Stimulated activated CD8-positive, alpha-beta memory T cell treated with anti-CD3 and anti-CD28 coated beads, Interleukin-4, amount 100 ng/mL, for 1 hour (primary cell): ENCODE measurements around the gene GZMM.
A peak's percentile ranks its signal among the peaks of the same experiment; 100 is the strongest.

Experiments used
- DNase-seq, 2 donors: peaks; one replicate each; pipeline ENCODE4 v3.0.0-alpha.2; 2020; ENCODE audit warnings: low read depth in 2 of 2, low spot score in 1 of 2

GZMM gene

DNA sequence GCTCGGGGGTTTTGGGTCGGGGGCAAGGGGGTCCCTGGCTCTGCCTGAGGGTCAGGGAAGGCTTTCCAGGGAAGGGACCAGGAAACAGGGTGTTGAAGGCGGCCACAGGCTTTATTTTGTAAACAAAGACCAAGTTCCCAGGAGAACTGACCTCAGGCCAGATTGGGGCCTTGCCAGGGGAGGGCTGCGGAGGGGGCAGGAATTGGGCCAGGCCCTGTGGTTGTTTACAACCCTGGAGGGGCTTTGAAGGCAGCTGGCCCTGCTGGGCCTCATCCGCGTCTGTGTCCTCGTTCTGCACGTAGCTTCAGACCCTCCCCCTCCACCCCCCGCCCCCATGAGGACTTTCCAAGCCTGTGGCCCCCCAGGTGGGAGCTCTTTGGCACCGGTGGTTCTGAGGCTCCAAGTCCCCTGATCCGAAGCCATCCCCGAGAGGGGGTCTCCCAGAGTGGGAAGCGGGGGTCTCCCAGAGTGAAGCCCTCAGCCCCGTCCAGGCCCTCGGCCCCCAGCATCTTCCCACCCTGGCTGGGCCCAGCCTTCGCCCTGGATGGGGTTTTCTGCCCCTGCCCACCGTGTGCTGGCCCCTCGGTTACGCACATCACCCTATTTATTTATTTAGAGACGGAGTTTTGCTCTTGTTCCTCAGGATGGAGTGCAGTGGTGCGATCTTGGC, 15.1 kb downstream of the GZMM start:
- DNase-seq, result no peak

DNA sequence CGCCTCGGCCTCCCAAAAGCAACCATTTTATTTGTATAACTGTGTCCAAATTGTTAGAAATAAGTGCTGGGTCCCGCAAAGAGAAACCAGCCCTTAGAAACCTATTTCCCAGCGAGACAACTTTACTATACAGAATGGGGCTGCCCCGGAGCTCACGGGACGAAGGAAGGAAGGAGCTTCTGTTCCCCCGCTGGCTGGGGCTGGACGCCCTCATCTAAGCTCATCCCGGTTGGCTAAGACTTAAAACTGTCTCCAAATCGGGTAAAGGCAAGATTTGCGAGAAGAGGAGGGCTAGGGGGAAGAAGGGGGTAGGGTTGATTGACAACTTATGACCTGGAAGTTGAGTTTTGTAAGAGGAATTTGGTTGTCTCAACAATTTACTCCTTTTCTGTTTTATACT, 16.3 kb downstream of the GZMM start:
- DNase-seq, result no peak

DNA sequence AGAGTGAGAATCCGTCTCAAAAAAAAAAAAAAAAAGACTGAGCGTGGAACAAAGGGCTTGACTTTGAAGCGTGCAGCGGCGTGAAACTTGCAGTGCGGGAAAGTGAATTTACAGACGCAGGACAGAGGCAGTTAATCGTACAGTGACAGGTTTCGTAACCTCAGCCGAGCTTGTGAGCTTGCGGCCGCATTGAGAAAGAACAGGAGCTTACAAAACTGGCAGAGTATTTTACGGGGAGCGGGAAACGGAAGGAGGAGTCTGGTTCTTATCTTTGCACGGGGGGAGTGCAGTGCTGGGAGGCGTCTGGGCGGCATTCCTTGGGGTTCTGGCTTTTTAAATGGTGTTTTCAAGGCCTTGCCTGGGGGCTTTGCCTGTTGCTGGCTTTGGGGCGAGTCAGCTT, 22.6 kb downstream of the GZMM start:
- DNase-seq, result no peak

DNA sequence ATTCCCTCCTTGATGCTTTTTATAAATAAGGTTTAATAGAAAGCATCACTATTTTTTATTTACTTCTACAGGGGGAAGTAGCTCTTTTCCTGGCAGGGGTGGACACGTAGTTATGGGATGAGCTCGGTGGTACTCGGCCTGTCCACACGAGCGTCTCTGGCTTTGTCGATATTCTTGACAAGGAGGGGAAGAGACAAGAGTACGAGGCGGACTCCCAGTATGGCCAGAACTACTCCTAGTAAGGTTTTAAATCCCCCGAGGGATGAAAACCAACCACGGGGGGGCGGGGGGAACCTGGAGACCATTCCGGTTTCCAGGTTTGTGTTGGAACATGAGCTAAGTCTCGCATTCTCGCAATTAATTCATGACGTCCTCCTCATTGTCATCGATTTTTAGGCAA, 23.0 kb downstream of the GZMM start:
- no peak for DNase-seq

DNA sequence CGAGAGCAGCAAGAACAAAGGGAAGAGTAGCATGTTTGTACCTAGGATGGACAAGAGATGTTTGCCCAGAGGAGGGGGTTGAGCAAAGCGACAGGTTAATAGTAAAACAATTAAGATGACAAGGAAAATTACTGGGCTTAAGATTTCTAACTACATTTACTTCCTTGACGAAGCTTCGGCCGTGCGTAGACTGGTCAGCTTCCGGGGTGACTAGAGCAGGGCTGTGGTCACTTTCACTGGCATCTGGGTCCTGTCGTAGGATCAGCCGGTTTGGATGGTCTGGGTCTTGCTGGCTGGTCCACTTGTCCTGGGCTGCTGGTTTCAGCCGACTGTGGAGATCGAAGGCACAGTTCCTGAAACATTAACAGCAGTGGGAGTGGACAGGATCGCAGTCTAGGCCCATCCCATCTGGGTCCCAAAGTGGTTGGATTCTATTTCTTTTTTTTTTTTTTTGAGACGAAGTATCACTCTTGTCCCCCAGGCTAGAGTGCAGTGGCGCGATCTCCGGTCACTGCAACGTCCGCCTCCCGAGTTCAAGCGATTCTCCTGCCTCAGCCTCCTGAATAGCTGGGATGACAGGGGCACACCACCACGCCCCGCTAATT, 23.5 kb downstream of the GZMM start:
- no peak for DNase-seq

DNA sequence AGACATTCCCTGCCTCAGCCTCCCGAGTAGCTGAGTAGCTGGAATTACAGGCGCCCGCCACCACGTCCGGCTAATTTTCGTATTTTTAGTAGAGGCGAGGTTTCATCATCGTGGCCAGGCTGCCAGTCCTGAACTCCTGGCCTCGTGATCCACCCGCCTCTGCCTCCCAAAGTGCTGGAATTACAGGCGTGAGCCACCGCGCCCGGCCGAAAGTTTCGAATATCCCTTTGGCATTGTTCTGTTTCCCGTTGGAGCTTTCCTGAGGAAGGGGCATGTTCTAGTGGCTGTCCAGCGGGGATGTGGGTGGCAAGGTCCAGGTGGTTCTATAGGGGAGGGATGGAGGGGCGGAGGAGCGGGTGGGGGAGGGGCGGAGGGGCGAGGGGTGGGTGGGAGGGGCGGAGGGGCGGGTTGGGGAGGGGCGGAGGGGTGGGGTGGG, 26.4 kb downstream of the GZMM start:
- no peak for DNase-seq

DNA sequence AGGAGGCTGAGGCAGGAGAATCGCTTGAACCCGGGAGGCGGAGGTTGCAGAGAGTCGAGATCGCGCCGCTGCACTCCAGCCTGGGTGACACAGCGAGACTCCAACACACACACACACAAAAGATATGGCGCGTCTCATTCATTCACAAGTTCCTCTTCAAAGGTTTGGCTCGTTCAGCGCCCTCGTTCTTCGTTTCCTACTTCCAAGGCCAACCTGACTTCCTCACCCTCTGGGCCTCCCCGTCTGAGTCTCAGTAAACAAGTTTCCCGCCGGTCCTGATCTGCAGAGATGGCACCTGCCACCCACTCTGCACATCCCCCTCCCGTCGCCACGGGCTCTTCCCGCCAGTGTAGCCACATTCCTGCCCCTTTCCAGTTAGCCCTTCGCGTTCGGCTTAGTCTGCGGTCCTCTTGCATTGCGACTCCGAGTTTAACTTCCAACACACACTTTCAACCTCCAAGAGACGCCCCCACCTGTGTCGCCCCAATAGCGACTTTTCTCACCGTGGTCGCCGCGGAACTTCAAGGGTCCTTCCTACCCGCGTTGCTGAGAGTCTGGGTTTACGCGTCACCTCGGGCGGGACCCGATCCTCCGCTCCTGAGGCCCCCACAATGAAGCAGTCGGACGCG, 27.2 kb downstream of the GZMM start:
- DNase-seq, result no peak

DNA sequence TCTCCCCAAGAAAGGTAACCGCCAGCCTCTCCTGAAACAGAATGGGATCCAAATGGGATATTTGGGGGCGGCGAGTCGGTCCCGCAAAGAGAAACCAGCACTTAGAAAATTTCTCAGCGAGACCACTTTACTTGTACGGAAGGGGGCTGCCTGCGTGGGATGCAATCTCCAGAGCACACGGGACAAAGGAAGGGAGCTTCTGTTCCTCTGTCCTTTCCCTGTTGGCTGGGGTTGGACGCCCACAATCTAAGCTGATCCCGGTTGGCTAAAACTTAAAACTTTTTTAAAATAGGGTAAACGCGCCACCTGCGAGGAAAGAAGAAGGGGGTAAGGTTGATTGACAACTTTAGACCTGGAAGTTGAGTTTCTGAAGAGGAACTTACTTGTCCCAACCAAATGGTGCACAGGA, 27.7 kb downstream of the GZMM start:
- DNase-seq, result no peak

DNA sequence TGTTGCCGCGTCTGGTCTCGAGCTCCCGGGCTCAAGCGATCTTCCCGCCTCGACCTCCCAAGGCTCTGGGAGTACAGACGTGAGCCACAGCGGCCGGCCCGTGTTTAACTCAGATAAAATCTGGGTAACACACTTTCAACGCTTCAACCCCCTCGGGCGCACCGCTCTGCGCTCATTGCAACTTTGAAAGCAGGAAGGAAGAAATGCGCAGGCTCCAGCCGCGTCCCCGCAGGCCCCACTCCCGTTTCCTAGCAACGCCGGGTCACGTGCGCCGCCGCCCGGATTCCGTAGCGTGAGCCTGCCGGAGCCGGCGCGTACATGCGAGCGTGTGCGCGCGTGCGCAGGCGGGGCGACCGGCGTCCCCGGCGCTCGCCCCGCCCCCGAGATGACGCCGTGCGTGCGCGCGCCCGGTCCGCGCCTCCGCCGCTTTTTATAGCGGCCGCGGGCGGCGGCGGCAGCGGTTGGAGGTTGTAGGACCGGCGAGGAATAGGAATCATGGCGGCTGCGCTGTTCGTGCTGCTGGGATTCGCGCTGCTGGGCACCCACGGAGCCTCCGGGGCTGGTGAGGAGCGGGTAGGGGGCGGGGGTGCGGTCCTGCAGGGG, 28.4 kb downstream of the GZMM start, which contains the start of gene BSG:
TSS of gene BSG (plus strand) at position 457 of the 603 bp plus-strand sequence. CDS start at position 496, 39 bp downstream.
- DNase-seq, result peak; percentile 96 to 98

DNA sequence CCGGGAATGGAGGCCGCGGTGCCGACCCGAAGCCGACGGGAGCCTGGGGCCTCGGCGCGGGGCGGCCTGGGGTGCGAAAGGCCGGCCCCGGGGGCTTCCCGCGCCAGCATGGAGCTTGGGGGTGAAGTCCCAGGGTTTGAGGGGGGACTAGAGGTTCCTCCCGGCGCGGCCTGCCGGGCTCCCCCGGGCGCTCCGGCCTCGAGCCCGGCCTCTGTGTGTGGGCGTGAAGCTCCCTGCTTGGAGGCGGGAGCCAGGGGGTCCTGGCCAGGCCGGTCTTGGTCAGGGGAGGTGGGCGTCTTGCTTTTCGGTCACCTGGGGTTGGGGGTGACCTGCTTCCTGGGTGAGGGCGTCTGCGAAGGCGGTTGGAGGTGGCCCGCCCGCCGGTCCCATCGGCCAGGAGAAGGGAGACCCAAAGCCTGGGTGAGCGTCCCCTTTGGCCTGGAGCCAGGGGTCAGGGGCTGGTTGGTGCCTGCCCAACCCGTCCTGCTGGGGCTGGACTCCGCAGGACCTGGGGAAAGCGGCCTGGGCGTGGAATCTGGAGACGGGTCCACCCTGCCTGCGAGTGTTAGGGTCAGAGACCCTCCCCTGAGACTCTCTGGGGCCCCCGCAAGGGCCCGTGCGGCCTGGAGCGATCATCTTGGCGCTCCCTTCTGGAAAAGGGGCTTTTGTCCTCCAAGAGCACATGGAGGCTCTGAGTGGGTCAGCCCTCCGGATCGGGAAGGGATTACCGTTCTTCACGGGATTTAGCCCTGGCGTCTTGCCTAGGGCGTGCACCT, 29.1 kb downstream of the GZMM start:
- no peak for DNase-seq

DNA sequence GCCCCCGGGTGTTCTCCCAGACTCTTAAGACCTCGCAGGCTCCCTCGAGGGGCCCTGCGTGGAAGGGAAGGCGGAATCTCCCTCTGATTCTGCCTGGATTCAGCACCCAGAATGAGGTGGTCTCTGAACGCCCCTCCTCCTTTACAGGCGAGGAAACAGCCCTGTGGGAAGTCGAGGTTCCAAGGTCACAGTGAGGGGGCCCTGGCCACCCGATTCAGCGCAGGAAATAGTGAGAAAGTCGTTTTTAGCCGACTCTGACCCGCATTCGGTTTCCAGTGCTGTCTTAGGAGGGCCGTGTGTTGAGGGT, 29.6 kb downstream of the GZMM start:
- DNase-seq, result no peak

DNA sequence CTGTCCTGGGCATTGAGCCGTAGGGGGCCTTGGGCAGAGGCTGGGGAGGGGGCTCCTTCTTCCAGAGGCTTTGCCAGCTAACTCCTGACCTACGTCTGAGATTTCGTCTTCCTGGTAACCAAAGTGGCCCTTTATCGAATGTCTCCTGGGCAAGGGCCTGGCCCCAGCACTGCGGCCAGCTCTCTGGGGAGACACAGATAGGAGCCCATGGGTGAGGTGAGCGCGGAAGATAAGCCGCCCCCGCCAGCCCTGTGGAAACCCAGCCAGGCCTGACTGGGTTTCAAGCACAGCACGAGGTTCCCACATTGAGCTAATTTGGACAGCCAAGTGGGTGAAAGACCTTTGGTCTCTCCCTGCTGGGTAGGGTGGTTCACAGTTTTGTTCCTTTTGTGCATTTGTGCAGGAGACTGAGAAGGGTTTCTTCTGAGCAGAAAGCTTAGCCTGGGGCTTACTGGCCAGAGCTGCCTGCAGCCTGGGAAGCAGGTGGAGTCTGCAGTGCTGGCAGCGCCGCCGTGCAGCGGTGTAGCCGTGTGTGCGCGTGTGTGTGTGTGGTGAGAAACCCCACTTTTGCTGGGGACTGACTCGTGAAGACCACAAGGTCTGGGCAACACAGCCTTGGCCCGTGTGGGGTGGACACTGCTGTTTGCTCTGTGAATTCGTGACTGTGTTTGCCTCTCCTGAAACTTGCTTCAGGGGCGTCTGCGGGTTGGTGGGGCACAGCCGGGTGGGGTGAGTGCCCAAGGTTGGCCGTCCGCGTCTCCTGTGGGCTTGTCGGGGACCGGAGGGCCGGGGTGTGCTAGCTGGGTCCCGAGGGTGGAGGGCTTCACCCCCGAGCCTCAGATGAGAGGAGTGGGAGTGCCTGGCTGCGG, 31.0 kb downstream of the GZMM start:
- no peak for DNase-seq

DNA sequence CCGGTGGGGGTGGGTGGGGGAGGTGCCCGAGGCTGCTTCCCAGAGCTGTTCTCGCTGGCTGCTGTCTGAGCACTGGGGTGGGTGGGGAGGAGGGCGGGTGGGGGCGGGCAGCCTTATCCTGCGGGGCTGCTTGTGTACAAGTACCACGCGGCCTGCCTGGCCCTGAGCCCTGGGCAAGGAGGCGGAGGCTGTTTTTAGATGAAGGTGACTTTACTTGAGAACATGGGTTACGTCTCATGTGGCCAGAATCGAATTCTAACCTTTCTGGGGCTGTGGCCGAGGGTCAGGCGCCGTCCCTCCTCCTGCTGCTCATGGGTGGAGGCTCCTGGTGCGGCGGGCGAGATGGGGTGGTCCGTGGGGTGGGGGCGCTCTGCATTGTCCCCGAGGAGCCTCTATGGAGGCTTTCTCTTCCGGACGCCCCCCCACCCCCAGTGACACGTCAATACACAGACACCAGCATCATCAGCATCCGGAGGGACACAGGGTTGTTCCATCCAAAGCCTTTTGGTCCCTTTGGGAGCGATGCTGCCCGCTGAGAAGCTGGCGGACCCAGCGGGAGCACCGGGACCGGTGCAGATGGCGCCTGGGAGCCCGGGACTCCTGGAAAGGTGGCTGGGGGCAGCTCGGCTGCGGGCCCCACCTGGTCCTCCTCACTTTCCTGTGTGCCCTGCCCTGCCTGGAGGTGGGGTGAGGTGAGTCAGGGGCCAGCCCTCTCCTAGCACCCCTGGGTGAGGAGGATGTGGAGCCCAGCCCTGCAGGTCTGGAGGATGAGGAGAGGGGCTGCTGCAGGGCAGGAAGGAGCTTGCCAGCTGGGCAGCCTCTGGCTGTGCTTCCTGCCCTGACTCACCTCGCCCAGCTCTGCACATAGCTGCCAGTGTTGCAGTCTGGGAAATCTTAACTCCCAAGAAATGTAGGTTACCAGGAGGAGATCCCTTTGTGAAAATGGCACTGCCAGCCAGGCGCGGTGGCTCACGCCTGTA, 32.0 kb downstream of the GZMM start:
- no peak for DNase-seq

DNA sequence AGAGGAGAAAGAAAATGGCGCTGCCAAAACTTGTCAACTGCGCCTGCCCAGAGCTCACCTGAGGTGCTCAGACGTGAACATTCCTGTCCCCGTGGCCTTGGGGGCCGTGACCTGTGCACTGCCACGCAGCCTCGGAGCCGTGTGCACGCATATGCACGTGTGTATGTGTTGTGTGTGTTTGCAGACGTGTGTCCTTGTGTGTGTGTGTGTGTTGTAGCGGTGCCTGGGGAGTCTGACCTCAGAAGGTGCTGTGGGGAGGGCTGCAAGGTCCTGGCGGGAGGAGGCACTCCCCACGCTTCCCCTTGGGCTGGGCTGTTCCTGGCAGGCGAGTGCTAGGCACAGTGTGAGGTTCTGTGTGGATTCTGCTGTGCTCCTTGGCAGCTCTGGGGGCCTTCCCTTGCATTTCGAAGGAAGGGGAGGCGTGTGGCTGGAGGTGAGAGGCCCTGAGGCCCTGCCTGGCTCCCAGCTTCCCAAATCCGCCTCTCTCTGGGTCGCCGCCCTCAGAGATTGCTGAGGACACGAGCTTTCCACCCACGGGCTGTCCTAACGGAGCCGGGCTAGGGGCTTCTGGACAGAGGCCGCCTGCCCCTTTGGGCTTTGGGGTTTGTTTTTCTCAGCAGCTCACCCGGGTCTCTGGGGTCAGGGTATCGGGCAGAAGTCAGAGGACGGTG, 33.0 kb downstream of the GZMM start:
- DNase-seq, result no peak

DNA sequence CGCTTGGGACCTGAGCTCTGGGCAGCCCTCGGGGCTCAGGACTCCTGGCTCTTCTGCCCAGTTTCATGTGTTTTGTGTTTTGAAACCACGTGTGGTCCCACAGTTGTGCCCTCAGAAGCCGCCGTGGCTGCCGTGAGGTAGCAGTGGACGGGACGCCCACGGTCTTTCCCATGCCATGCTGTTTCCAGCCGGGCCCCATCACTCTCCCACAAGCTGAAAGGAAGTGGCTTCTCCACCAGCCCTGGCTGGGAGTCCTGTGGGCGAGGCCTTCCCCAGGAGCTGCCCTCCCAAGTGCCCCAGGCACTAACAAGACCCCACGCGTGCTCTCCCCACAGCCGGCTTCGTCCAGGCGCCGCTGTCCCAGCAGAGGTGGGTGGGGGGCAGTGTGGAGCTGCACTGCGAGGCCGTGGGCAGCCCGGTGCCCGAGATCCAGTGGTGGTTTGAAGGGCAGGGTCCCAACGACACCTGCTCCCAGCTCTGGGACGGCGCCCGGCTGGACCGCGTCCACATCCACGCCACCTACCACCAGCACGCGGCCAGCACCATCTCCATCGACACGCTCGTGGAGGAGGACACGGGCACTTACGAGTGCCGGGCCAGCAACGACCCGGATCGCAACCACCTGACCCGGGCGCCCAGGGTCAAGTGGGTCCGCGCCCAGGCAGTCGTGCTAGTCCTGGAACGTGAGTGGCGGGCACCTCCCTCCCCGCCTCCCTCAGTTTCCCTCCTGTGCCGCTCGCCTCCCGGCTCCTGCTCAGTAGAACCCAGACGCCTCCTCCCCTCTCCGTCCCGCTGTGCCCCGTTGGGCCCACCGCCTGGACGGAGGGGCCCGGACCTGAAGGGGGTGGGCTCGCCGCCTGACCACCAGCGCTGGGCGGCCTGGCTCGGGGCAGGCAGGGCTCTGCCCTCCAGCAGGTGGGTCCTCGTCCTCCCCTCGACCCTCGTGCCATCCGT, 33.9 kb downstream of the GZMM start:
- no peak for DNase-seq

DNA sequence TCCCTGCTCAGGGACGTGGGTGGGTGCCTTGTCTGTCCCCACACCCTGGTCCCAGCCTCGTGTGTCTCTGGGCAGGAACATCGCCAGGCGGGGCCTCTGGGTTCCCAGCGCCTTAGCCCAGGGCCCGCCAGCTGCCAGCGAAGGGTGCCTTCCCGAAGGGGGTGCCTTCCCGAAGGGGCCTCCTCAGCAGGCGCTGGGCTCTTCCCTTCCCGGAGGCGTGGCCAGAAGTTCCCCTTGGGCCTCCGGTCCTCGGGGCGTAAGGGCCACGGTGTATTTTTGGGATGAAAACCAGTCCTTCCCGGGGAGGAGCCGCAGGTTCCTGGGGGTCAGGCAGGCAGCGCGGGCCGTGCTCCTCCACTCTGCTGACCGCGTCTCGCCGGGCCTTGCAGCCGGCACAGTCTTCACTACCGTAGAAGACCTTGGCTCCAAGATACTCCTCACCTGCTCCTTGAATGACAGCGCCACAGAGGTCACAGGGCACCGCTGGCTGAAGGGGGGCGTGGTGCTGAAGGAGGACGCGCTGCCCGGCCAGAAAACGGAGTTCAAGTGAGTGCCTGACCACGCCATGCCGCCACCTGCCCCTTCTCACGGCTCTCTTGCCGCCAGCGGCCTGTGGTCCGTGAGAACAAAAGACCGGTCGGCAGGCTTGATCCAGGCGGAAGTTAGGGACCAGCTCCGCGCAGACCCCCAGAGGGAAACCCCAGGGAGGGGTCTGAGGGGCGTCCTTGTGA, 35.4 kb downstream of the GZMM start:
- no peak for DNase-seq

DNA sequence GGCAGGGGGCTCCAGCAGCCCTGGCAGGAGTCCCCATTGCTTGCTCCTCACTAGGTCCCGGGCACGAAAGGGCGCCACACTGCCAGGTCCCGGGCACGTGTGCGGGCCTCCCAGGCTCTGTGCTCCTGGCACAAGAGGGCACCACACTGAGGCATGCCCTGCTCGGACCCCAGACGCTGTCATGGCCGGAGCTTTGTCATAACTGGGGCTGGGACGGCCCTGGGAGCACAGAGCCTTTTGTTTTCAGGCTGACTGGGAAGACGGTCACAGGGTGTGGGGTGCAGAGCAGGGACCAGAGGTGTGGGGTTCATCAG, 35.9 kb downstream of the GZMM start:
- DNase-seq, result no peak
